Inflammatory macrophage (primary cell): Measurements from ENCODE around the gene OR4K13.
A peak's percentile ranks its signal among the peaks of the same experiment; 100 is the strongest.

Experiments used
- DNase-seq, 2 donors: peaks; one replicate each; pipeline ENCODE4 v3.0.0-alpha.2; 2020 to 2022
- total RNA-seq, 18 experiments: gene quantifications; one replicate each; lab custom pipeline; 2026; ENCODE audit warnings: mixed read lengths in 6 of 18, inconsistent platforms in 2 of 18; lab: John Stamatoyannopoulos, UW

The OR4K13 gene
- 0 to 0.13 (median 0) reads per million in 18 experiments for total RNA-seq

DNA sequence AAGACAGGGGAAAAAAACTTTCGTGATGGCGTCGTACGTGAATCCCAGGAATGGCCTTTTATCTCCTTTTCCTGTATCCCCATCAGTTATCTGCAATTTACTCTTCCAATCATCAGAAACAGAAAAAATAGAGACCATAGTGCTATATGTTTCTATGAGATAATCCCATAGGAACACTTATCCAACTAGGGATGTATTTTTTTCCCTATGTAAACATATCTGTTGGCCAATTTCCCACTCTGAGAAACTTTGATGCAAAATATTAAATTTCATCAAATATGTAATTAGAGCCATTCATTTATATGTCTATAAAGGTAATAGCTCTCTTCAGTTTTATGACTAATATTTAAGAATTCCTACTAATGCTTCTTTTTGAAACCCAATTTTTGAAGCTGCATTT is at the start of gene OR4K13:
Gene OR4K13 (minus strand): TSS at position 101 of the 400 bp plus-strand sequence. CDS start 1,280 bp downstream, outside the sequence.
- DNase-seq, result no peak

- DNase-seq, result no peak
Measured at GRCh38 chr14:20059745-20060144, 23.9 kb upstream of the OR4K13 start, which contains the start of gene OR4L1. Gene OR4L1 (plus strand): TSS chr14:20060045. CDS start chr14:20060045, 0 bp downstream.

DNA sequence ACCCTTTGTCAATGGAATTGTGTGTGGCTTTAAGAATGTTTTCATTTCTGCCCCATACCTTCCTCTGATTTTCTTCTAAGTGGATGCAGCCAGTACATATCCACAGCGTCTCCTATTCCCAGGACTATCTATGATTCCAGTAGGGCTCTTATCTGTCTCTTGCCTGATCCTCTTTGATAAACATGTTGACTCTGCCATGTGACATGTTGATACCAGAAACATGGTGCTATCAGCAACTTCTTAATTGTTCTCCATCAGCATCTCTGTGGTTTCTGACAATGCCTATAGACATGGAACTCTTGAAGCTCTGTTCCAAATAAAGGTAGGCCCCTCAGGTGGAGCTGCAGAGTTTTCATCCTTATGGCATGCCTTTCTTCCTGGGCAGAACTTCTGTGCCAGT is 12.4 kb upstream of the OR4K13 start:
- no peak for DNase-seq

GRCh38 chr14:20044243-20044642 is 8.4 kb upstream of the OR4K13 start:
- DNase-seq, result no peak

- DNase-seq, result no peak
Measured at GRCh38 chr14:20035449-20035848, 389 bp downstream of the OR4K13 start.

DNA sequence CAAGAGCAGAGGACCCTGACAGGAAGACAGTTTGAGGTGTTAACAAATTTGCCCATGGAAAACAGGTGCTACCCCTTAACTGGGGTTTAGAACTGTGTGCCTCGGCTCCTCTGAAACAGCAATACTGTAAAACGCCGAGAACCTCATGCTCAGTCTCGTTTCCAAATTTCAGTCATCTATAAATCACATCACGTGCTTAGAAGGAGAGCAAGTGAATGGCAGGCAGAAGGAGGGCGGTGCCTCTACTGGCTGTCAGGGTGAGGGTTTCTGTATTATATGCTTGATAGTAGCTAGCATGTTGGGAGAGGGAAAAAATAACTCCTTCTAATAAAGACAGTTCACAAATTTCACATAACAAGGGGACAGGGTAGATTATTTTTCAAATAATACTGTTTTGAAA is 4.8 kb downstream of the OR4K13 start:
- no peak for DNase-seq

- DNase-seq, result no peak
Measured at GRCh38 chr14:20019257-20019865, 16.5 kb downstream of the OR4K13 start, which contains the start of gene OR4K14. Gene OR4K14 (minus strand): TSS chr14:20019307. CDS start chr14:20015193, 4,114 bp downstream.

- no peak for DNase-seq
Measured at GRCh38 chr14:20008156-20008555, 27.7 kb downstream of the OR4K13 start.

GRCh38 chr14:20002319-20002718 is 33.5 kb downstream of the OR4K13 start:
- peak; percentile 34 to 39 for DNase-seq

- DNase-seq, result no peak
Measured at GRCh38 chr14:20001863-20002262, 34.0 kb downstream of the OR4K13 start, which contains the start of gene OR4Q2. Gene OR4Q2 (plus strand): TSS chr14:20002163.

GRCh38 chr14:19993438-19993837 is 42.4 kb downstream of the OR4K13 start:
- no peak for DNase-seq
